ENCODE results near the gene DGKD.

The DGKD gene

DNA sequence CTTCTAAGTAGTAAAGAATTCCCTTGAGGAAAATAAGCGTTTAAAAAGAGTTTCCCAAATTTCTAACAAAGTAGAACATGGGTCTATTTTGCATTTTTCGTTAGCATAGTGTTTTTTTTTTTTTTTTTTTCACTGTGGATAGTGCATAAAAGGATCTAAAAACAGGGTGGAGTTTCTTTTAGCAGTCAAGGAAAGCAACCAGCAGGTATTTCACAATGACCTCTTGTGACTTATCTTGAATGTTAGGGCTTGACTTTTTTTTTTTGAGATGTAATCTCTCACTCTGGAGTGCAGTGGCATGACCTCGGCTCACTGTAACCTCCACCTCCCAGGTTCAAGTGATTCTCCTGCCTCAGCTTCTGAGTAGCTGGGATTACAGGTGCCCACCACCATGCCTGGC lies 14.9 kb upstream of the DGKD start:
- no peak for DNase-seq

DNA sequence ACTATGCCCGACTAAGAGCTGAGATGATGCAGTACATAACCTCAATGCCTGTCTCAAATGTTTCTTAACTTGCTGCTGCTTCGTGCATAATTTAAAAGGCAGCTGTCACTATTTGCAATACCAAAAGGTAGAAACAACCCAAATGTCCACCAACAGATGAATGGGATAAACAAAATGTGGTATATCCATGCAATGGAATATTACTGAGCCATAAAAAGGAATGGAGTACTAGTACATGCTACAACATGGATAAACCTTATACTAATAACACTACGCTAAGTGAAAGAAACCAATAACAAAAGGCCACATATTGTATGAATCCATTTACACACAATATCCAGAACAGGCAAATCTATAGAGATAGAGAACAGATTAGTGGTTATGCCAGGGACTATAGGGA lies 13.0 kb upstream of the DGKD start:
- DNase-seq: no peak

DNA sequence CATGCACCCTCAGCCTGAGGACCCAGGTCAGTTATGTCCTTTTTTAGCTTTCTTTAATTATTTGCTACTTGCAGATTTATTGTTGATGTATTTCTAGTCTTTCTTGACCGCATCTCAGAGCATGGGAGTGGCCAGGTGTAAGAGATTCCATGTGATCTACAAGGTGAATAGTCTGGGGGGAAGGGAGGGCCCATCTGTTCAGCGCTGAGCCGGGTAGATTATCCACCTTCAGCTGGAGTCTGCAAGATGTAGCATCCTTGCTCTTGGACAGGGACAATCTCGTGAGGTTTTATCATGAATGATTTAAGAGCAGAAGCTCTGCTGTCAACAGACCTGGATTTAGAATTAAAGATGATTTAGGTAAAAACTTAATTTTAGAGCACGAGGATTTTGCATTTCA lies 12.0 kb upstream of the DGKD start:
- DNase-seq: peak; percentile 5

DNA sequence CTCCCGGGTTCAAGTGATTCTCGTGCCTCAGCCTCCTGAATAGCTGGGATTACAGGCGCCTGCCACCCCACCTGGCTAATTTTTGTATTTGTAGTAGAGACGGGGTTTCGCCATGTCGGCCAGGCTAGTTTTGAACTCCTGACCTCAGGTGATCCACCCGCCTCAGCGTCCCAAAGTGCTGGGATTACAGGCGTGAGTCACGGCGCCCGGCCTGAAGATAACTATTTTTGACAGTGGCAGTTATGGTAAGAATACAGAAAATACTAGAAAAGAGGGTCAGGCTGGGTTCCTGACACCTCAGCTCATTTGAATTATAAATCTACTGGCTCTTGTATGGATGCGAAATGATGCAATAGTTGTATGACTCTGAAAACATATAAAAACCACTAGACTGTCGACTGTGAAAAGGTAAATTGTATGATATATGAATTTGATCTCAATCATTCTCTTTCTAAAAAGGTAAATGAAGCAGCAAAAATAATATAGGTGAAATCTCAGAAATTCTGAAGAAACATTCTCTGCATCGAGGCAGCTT lies 11.1 kb upstream of the DGKD start:
- DNase-seq: no peak

DNA sequence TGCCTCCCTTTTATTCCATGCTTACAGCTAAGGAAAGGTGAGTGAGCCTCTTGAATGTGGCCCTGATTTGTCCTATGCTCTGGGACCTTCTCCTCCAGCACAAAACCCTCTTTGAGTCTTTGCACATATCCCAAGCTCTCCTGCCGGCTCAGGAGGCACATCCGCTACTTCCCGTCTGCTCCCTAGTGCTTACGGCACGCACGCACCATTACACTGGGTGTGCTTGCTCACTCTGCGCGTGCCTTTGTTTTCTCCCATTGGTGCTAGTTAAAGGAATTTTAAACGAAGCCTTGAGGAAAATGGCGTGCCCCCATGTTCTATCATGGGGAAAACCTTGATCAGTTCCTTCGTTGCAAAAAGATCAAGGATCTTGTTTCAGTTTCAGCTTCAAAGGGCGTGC lies 7.9 kb upstream of the DGKD start:
- no peak for DNase-seq

DNA sequence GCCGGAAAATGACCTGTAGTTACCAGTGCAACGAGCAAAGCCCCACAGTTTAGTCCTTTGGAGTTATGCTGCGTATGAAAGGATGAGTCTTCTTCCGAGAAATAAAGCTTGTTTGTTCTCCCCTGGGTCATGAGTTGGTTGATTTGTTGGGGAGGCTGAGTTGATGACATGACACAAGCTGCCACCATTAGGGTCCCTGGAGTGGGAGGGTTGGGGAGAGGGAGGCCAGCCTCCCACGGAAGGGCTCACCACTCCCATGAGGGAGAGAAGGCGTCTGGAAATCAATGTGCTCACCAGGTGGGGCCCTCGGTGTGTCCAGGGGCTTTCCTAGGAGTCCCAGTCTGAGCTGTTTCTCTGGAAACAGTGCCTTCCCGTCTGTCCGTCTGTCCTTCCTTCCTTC lies 7.4 kb upstream of the DGKD start:
- DNase-seq: no peak

DNA sequence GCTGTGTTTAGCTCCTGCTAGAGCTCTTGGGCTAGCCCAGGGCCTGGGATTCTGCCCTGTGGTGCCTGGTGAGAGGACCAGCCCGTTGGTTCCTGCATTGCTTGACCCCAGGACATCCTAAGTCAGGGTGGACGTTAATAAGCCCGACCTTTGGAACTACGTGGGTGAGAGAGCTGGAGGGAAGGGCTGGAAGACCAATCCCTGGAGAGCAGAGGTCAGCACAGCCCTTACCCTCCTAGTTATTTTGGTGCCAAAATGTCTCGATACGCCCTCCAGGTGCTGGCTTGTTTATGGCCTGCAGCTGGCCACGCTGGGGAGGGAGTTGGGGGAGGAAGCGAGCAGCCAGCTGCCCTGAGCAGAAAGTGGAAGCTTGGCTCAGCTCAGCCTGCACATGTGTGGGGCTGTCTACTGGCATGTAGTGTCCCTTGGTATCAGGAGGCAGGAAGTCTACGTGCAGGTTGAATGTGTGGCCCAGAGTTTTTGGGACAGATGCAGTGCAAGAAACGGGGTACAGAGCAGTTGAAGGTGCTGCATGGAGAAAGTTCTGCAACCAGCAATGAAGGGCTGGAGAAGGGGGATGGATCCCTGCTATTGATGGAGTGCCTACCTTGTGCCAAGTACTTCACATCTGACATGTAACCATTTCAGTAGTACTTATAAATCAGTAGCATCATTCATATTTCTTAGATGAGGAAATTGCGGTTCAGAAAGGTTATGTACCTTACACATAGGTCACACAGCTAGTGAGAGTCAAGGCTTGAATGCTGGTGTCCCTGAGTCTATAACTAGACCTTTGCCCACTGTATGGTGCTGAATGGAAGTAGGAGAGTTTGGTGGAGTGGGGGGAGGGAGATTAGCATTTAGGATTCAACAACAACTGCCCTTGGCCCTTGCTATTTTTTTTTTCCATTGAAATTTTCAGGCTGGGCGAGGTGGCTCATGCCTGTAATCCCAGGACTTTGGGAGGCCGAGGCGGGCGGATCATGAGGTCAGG lies 5.0 kb upstream of the DGKD start:
- no peak for DNase-seq

DNA sequence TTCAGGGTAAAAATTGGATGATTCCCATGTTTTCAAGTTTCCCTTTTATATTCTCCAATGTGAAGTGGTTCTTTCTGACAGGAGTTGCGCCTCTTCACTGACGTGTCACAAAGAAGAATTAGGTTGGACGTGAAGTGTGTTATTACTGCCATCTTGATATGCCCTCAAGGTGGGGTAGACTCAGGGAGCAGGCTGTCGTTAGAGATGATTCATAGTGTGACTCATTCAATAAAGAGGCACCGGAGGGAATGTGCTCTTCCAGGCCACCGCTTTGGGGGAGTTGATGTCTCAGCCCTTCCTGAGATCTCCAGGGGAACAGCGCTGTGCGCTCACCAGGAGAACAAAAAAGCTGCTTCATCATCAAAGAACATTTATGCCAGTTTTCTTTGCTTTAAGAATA lies 3.6 kb upstream of the DGKD start:
- no peak for DNase-seq

DNA sequence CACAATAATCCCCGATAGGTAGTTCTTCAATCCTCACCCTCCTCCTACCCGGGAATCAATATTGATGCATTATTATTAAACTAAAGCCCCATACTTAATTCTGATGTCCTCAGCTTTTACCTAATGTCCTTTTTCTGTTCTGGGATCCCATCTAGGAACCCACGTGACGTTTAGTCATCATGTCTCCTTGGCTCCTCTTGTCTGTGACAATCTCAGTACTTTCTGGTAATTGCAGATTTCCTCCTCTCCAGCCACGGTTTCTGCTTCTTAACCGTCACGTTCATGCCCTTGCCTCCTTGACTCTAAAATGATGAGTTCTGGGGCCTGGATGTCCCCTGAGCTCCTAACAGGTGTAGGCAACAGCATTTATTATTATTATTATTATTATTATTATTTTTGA lies 2.9 kb upstream of the DGKD start:
- DNase-seq: no peak

DNA sequence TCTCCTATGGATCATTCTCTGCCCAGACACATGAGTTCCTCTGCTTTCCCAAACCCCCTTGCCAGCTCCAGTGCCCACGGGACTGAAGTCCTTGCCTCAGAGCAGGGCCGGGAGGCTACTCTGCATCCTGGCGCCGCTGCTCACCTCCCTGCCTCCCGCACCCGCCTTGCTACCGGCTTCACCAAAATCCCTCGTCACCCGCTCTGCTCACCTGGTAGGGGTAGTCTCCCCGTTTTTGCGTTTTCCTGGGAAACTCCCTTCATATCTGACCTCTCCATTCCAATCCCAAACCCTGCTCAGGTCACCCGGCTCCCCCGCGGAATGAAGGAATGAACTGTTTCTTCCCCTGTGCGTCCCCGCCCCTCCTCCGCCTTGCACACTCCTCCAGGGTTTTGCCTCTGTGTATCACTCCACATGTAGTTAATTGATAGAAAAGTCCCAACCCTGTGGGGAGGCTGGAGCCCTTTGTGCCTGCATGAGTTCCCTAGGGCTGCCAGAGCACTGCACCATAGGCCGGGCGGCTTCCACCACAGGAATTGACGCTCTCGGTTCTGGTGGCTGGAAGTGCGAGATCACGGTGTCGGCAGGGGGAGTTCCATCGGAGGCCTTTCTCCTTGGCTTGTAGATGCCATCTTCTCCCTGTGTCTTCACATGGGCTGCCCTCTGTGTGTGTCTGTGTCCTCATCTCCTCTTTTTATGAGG lies 2.0 kb upstream of the DGKD start:
- no peak for DNase-seq

DNA sequence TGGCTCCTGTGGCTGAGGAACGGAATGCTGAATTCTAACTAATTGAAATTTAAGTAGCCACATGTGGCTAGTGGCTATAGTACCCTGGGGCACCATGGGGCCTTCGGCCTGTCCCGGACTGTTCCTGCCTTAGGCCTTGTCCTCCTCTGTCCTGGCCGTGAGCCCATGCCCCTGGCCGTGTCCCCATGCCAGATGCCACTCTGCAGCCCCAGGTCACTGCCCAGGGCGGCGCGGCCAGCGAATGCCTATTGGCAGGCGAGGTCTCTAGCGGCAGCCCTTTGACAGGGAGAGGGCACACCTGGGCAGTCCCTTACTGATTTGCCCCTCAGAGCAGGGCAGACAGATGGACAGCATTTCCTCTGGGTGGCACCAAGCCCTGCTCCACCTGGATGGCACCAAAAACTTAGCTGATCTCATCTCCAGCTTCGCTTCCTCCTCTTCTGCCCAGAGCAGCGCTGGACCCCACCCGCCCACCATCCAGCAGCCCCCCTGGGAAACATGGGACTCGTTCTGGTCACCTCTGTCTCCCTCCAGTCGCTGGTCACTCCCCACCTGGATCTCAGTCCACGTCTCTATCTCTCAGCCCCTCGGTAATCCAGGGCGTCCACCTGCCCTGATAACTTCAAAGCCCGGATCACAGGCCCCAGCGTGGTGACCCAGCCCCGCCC lies 1.1 kb upstream of the DGKD start:
- DNase-seq: no peak

DNA sequence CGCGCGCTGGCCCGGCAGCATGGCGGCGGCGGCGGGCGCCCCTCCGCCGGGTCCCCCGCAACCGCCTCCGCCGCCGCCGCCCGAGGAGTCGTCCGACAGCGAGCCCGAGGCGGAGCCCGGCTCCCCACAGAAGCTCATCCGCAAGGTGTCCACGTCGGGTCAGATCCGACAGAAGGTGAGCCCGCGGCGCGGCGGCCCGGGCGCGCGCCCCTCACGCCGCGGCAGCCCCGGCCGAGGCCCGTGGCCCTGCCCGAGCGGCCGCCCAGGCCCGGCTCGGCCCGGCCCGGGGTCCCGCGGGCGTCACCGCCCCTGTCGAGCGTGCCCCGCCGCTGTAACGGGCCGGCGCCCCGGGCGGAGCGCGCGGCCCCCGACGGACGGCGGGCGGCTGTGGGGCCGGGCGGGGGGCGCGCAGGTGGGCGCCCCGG lies 218 bp downstream of the DGKD start:
- no peak for DNase-seq

DNA sequence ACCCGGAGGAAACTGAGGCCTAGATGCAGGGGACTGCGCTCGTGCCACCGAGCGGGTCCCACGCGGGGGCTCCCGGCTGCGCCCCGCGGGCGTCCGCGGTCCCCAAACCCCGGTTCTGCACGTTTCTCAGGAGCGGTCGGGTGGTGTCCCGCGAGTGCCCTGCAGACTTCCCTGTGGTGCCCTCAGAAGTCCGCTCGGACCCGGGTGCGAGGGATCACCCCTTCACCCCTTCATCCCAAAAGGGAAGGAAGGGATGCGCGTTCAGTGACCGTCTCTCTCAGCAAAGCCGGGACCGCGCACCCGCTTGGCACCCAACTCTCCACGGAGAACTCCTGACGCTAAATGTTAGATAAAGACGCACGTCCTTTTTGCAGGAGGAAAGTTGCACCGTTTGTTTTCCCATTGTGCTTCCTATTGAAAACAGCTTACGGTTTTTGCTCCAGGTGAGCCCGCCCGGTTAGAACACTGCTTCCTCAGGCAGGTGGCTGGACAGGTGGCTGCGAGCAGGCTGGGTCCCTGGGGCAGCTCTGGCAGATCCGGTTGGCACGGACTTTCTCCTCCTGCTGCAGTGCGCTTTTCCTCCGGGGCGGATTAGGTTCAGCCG lies 779 bp downstream of the DGKD start:
- peak; percentile 56 for DNase-seq

DNA sequence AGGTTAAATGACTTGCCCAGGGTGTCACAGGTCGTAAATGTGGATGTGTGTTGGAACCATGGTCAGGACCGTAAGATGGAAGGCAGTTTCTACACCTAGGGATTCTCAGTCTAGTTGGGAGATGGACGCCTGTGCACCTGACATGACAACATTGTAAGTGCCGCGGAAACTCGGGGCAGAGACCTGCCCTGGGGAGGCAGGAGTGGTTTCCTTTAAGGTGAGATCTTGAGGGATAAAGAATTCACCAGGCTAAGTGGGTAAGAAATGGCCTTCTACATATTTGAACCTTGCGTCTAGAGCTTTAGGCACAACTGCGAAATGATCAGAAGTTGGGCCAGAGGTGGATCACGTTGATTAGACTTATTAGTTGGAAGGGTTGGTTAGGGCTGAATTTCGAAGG lies 1.6 kb downstream of the DGKD start:
- no peak for DNase-seq

DNA sequence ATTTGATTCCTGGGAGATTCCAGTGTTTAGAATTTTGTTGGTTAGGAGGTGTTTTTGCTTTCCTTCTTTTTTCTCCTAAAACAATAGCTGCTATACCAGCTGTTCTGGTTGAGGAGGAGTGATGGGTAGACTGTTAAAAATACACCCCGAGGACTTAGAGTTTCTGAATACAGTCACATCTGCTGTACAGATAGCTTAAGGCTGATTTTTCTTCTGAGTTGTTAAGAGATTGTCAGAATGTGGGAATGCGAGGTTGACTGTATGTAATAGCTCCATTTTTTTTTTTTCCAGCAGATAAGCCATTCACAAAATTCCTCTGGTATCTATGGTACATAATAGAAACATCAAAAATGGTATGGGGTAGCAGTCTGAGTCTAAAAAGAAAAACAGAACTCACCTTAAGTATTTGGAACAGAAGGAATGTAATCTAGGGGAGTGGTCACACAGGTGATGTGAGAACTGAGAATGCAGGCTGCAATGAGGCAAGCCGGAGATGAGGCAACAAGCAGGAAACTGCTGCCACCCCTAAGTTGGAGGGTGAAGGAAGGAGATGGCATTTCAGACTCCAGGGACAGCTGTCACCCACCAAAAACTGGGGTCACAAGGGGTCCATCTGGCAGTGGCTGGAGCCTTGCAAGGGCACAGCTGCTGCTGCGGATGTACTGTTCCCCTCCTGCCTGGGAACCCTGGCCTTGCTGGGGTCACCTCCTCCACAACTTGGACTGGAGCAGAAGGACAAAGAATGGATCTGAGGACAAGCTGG lies 2.4 kb downstream of the DGKD start:
- DNase-seq: no peak

DNA sequence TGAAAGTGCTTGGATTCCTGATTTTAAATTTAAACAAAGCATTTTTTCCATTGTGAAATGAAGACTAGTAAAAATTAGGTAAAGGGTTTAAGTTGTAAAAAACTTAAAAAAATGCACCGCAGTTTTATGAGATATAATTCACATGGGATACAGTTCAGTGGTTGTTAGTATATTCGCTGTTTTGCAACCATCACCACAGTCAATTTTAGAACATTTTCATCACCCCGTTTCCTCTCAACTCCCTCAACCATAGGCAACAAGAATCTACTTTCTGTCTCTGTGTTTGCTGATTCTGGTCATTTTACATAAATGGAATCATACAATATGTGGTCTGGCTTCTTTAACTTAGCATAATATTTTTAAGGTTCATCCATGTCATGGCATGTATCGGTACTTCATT lies 4.0 kb downstream of the DGKD start:
- DNase-seq: no peak

DNA sequence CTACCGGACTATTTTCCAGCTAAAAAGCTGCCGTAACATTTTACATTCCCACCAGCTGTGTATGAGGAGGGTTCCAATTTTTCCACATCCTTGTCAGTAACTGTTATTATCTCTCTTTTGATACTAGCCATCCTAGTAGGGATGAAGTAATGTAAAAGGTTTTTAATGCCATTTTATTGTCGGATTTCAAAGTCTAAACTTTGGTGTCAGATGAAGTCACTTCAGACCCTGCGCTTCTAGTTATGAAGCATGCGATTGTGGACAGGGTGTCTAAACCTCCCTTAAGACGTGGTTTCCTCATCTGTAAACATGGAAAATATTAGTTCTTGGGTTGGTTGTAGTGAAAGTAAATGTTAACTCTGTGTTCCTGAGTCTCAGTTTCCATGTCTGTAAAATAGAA lies 4.7 kb downstream of the DGKD start:
- no peak for DNase-seq

DNA sequence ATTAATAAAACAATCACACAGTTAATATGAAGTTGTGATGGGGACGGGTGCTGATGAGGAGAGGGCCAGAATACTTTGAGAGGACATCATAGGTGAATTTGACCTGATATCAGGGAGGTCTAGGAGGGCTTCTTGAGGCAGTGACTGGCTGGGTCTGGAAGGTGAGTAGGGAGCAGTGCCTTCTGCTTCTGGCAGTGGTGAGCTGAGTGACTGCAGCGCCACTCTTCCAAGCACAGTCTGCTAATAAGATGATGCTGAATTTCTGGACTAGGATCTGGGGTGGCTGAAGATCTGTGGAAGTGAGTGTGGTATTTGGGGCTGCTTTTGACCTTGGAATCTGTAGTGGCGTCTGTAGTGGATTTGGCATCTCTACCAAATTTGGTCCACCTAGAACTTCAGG lies 5.5 kb downstream of the DGKD start:
- DNase-seq: no peak

DNA sequence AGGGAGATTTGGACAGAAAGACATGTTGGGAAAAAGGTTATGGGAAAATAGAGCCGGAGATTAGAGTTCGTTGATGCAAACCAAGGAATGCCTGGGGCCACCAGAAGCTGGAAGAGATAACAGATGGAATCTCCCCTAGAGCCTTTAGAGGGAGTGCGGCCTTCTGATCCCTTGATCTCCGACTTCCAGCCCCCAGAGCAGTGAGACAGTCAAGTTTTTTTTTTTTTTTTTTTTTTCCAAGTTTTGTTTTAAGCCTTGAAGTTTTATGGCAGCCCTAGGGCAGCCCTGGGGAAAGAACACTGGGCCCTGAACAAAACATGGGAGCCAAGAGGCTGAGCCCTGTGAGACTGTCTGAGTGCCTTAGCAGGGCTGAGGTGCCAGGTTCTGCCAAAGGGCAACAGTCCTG lies 6.5 kb downstream of the DGKD start:
- DNase-seq: no peak

DNA sequence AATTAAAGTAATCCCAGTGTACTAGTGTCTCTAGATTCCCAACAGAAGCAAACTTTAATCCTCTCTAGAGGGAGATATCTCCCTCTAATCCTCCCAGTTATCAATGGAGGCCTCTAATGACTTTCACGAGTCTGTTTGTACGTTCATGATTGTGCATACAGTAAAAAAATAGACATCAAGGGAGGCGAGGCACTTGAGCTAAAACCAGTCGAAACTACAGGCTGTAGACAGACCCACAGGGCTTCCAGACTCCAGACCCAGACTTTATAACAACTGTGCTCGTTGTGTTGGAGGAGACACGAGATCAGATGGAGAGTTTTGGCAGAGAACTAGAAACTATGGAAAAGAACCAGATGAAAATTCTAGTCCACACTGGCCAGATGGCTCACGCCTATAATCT lies 7.0 kb downstream of the DGKD start:
- DNase-seq: no peak

DNA sequence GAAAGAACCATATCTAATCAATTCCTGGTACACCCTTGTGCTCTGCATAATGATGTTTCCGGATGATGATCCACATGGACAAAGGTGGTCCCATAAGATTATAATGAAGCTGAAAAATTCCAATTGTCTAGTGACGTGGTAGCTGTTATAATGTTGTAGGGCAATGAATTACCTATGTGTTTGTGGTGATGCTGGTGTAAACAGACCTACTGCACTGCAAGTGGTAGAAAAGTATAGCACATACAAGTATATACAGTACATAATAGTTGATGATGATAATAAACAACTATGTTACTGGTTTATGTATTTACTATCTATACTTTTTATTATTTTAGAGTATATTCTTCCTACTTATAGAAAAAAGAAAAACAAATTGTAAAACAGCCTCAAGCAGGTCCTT lies 8.4 kb downstream of the DGKD start:
- DNase-seq: no peak

DNA sequence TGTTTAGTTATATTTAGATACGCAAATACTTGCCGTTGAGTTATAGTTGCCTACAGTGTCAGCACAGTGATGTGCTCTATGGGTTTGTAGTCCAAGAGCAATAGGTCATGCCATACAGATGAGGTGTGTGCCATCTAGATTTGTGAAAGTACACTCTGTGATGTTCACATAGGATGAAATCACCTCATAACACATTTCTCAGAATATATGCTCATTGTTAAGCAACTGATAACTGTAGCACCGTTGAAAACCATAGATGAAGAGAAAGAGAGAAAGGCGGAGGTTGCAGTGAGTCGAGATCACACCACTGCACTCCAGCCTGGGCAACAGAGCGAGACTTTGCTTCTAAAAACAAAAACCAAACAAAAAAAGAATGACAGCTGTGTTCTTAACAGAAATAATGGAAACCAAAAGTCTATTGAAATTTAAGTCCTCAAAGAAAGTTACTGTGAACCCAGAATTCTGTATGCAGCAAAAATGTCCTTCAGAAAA lies 9.5 kb downstream of the DGKD start:
- DNase-seq: no peak
